KMS-11 (cell line): ENCODE measurements around the gene ETDA.

ENCODE experiments used
- H2AFZ ChIP-seq: fragments of 200-600 bp; sonication (generic); 2 replicates; pipeline ENCODE4 v1.6.1; 2016; ENCODE audit warnings: antibody characterized with exemption, mixed run types, low read depth
- H3K27ac ChIP-seq: fragments of 200-600 bp; sonication (generic); 2 replicates; pipeline ENCODE4 v1.6.1; 2016; ENCODE audit warnings: mild to moderate bottlenecking, mixed run types
- H3K27me3 ChIP-seq: fragments of 200-600 bp; sonication (generic); 2 replicates; pipeline ENCODE4 v1.6.1; 2017; ENCODE audit warnings: mild to moderate bottlenecking, low read depth, mixed run types, moderate library complexity; ENCODE audit not compliant: insufficient read depth
- H3K36me3 ChIP-seq: fragments of 200-600 bp; sonication (generic); 2 replicates; pipeline ENCODE4 v1.6.1; 2017; ENCODE audit warnings: mild to moderate bottlenecking, mixed run types; ENCODE audit not compliant: insufficient read depth
- H3K4me1 ChIP-seq: fragments of 200-600 bp; sonication (generic); 2 replicates; pipeline ENCODE4 v1.6.1; 2016; ENCODE audit warnings: mild to moderate bottlenecking, low read depth, mixed run types; ENCODE audit not compliant: poor library complexity, severe bottlenecking
- H3K4me2 ChIP-seq: fragments of 200-600 bp; sonication (generic); 2 replicates; pipeline ENCODE4 v1.7.0; 2016; ENCODE audit warnings: mild to moderate bottlenecking, mixed run types
- H3K4me3 ChIP-seq: fragments of 200-600 bp; sonication (generic); IDR thresholded peaks from 2 replicates; pipeline ENCODE4 v1.6.1; 2017; ENCODE audit warnings: low read depth, low read length, mixed read lengths; ENCODE audit not compliant: insufficient read depth
- H3K79me2 ChIP-seq: fragments of 200-600 bp; sonication (generic); 2 replicates; pipeline ENCODE4 v1.6.1; 2016; ENCODE audit warnings: low read depth, mixed run types; ENCODE audit not compliant: insufficient read depth
- H3K9ac ChIP-seq: fragments of 200-600 bp; sonication (generic); 2 replicates; pipeline ENCODE4 v1.6.1; 2016; ENCODE audit warnings: mild to moderate bottlenecking, mixed run types
- H4K20me1 ChIP-seq: fragments of 200-600 bp; sonication (generic); 2 replicates; pipeline ENCODE4 v1.6.1; 2016; ENCODE audit warnings: mild to moderate bottlenecking, mixed run types; ENCODE audit not compliant: insufficient read depth
- CTCF ChIP-seq: fragments of 200-600 bp; sonication (generic); conservative IDR thresholded peaks from 2 replicates; pipeline ENCODE4 v1.6.1; 2017; ENCODE audit warnings: low read depth, mild to moderate bottlenecking, antibody characterized with exemption, low read length, moderate library complexity, mixed read lengths

The ETDA gene

GRCh38 chrX:135275973-135276372, 24.1 kb downstream of the ETDA start:
- Histone ChIP-seq H3K27me3 (no peaks in the 10 kb centered on the region), H3K4me2 (no peak overlapping the region)
- no peak for TF ChIP-seq CTCF

GRCh38 chrX:135287266-135287823, 35.5 kb downstream of the ETDA start:
- Histone ChIP-seq H2AFZ (no peak overlapping the region), H3K9ac (no peak overlapping the region), H3K36me3 (no peaks in the 10 kb centered on the region), H3K79me2 (no peaks in the 10 kb centered on the region), H3K27me3 (no peaks in the 10 kb centered on the region), H3K27ac (no peak overlapping the region), H3K4me2 (no peak overlapping the region), H3K4me3 (no peak overlapping the region), H3K4me1 (no peaks in the 10 kb centered on the region), H4K20me1 (no peaks in the 10 kb centered on the region)
- no peak for TF ChIP-seq CTCF

More at GRCh38 chrX:135275973-135276372, 24.1 kb downstream of the ETDA start:
- Histone ChIP-seq H3K4me3 (no peak overlapping the region), H3K36me3 (no peaks in the 10 kb centered on the region), H4K20me1 (no peaks in the 10 kb centered on the region), H3K27ac (no peak overlapping the region), H2AFZ (no peak overlapping the region), H3K9ac (no peak overlapping the region), H3K79me2 (no peaks in the 10 kb centered on the region), H3K4me1 (no peaks in the 10 kb centered on the region)

- TF ChIP-seq CTCF, result no peak
- Histone ChIP-seq H3K4me1 (no peaks in the 10 kb centered on the region), H3K27me3 (no peaks in the 10 kb centered on the region), H3K27ac (no peak overlapping the region), H3K9ac (no peak overlapping the region), H4K20me1 (no peaks in the 10 kb centered on the region), H3K79me2 (no peaks in the 10 kb centered on the region), H3K4me2 (no peak overlapping the region), H3K36me3 (no peaks in the 10 kb centered on the region), H3K4me3 (no peak overlapping the region), H2AFZ (no peak overlapping the region)
These were observed 43.5 kb downstream of the ETDA start for GRCh38 chrX:135295238-135295943.

- Histone ChIP-seq H4K20me1 (no peaks in the 10 kb centered on the region), H3K4me3 (no peak overlapping the region), H2AFZ (no peak overlapping the region), H3K27me3 (no peaks in the 10 kb centered on the region), H3K4me1 (no peaks in the 10 kb centered on the region), H3K4me2 (no peak overlapping the region), H3K36me3 (no peaks in the 10 kb centered on the region), H3K79me2 (no peaks in the 10 kb centered on the region), H3K9ac (no peak overlapping the region), H3K27ac (no peak overlapping the region)
- TF ChIP-seq CTCF, result no peak
These were observed 44.1 kb downstream of the ETDA start for GRCh38 chrX:135295944-135296305.
